GM12801 (cell line): ENCODE data around the gene ARAP1.

Experiments
- CTCF ChIP-seq: IDR thresholded peaks from one replicate; pipeline ENCODE4 v1.5.1; 2011; ENCODE audit warnings: control low read depth; ENCODE audit not compliant: insufficient read length; ENCODE audit errors: extremely low read depth

Gene ARAP1

GRCh38 chr11:72661486-72661885 is 90.7 kb downstream of the ARAP1 start:
- no peak for TF ChIP-seq CTCF

GRCh38 chr11:72658989-72659640 is 93.1 kb downstream of the ARAP1 start:
- TF ChIP-seq CTCF: no peak

GRCh38 chr11:72657411-72658100 is 94.7 kb downstream of the ARAP1 start:
- no peak for TF ChIP-seq CTCF

GRCh38 chr11:72655896-72656464 is 96.2 kb downstream of the ARAP1 start:
- TF ChIP-seq CTCF: no peak

- TF ChIP-seq CTCF: no peak
Measured at GRCh38 chr11:72655014-72655413, 97.2 kb downstream of the ARAP1 start.

GRCh38 chr11:72653649-72654048 is 98.6 kb downstream of the ARAP1 start:
- TF ChIP-seq CTCF: no peak

- TF ChIP-seq CTCF: no peak
Measured at GRCh38 chr11:72652873-72653630, 99.2 kb downstream of the ARAP1 start.
